Upper lobe of right lung (tissue), 1 donor: ENCODE measurements around the gene ARR3. TPM values are rescaled to one million over a fixed set of nuclear protein-coding genes. Genes with fewer than 3 reads are reported as not detected.

Experiments
- ATAC-seq: fragments of 200-7000 bp; cut with Tn5 transposase; one replicate; pipeline ENCODE4 v1.9.1; 2020; ENCODE audit warnings: mild to moderate bottlenecking, moderate library complexity
- DNase-seq: peaks from one replicate; pipeline ENCODE4 v3.0.0-alpha.2; 2020
- H3K27ac ChIP-seq: fragments of 200-600 bp; one replicate; pipeline ENCODE4 v1.8.0; 2022
- H3K27me3 ChIP-seq: fragments of 200-600 bp; one replicate; pipeline ENCODE4 v1.8.0; 2022; ENCODE audit warnings: mild to moderate bottlenecking
- H3K36me3 ChIP-seq: fragments of 200-600 bp; one replicate; pipeline ENCODE4 v1.8.0; 2022
- H3K4me1 ChIP-seq: fragments of 200-600 bp; one replicate; pipeline ENCODE4 v1.8.0; 2022
- H3K4me3 ChIP-seq: fragments of 200-600 bp; one replicate; pipeline ENCODE4 v1.8.0; 2022; ENCODE audit warnings: mild to moderate bottlenecking
- H3K9me3 ChIP-seq: fragments of 200-600 bp; one replicate; pipeline ENCODE4 v1.8.0; 2022
- intact Hi-C: fragments of 100-400 bp; cut with DNase I; formaldehyde crosslinking; loops from one replicate; pipeline ENCODE4 v1.11.0; 2022
- total RNA-seq: library from RNA; stranded (reverse); fragmentation: NEBNext Ultra II Directional; extraction: Animal tissue kit (Norgen Biotek cat#: 25700); gene quantifications from one replicate; pipeline ENCODE4 v1.2.1, GENCODE V29; 2021
- TF ChIP-seq, protein P1 (sequence below): fragments of 200-600 bp; IDR thresholded peaks from one replicate; pipeline ENCODE4 v1.8.0; 2022; ENCODE audit warnings: antibody characterized with exemption
- donor health status: DM: no; HTN: yes; CAD: no; lungs with severe emphysema.

Gene ARR3
- total RNA-seq, 1 donor from 2014 or later, result not detected

DNA sequence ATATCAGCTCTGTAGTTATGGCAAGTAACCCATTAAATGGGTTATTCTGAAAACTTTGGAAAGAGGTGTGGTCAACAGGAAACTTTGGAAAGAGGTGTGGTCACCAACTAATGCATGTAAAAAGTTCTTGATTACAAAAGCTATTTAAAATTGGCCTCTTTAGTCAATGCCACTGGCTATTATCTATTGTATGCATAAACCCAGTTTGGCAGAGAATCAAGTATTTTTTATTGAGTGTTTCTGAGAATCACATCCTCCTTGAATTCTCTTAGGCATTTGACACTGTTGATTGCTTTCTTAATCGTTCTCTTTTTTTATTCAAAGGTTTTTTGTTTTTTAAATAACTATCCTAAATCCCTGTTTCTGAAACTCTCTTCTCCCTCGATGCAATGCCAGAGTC lies 15.6 kb upstream of the ARR3 start:
- H3K4me3 ChIP-seq, result no peak overlapping the region
- H3K36me3 ChIP-seq, result no peaks in the 10 kb centered on the region
- intact Hi-C loops, result no loop called here
- no peak overlapping the region for H3K27ac ChIP-seq
- TF ChIP-seq, protein P1, sequence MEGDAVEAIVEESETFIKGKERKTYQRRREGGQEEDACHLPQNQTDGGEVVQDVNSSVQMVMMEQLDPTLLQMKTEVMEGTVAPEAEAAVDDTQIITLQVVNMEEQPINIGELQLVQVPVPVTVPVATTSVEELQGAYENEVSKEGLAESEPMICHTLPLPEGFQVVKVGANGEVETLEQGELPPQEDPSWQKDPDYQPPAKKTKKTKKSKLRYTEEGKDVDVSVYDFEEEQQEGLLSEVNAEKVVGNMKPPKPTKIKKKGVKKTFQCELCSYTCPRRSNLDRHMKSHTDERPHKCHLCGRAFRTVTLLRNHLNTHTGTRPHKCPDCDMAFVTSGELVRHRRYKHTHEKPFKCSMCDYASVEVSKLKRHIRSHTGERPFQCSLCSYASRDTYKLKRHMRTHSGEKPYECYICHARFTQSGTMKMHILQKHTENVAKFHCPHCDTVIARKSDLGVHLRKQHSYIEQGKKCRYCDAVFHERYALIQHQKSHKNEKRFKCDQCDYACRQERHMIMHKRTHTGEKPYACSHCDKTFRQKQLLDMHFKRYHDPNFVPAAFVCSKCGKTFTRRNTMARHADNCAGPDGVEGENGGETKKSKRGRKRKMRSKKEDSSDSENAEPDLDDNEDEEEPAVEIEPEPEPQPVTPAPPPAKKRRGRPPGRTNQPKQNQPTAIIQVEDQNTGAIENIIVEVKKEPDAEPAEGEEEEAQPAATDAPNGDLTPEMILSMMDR, result no peak
- no peaks in the 10 kb centered on the region for H3K27me3 ChIP-seq
- DNase-seq (no peak), ATAC-seq (no peak)
- no peaks in the 10 kb centered on the region for H3K9me3 ChIP-seq
- no peaks in the 10 kb centered on the region for H3K4me1 ChIP-seq

DNA sequence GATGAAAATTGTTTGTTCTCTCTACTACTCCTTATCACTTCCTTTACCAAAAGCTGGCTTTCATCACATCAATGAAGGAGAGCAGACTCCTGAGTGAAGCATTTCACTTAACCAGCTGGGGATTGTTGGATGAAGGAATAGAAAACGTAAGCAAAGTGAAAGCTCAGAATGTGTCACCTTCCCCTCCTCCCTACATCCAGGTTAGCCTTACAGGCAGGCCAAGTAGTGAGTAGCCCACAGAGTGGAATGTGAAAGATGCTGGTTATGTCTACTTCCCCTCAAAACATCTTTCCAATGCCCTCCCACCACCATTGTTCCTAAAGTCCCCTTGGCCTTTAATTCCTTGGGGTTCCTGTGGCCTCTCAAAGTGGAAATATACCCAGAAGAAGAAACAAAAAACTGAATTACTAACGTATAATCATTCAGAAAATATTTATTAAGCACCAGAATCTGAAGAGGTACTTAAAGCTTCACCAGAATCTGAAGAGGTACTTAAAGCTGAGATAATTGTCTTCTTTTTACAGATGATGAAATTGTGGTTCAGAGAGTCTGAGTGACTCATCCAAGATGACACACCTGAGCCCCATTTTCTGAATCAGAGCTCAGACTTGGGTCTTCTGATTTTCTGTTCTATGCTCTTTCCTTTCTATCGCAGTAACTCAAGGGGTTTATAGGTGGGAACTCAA lies 14.6 kb upstream of the ARR3 start:
- Histone ChIP-seq H3K36me3 (no peaks in the 10 kb centered on the region), H3K4me1 (no peaks in the 10 kb centered on the region), H3K4me3 (no peak overlapping the region), H3K9me3 (no peaks in the 10 kb centered on the region), H3K27ac (no peak overlapping the region), H3K27me3 (no peaks in the 10 kb centered on the region)
- intact Hi-C loops, result no loop called here
- TF ChIP-seq, protein P1, result no peak
- DNase-seq, result no peak
- no peak for ATAC-seq

DNA sequence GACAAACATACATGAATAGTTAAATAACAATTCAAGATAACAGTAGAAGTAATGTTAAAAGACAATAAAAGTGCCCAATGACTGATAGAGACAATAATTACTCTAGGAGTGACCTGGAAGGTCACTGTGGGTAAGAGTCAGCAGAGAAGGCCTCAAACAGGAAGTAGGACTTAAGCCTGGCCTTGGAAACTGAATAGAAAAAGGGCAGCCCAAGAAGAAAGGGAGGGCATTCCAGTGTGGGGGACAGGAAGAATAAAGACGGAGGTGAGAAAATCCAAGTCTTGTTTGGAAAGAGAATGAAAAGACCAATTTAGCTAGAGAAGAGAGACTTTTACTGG lies 14.1 kb upstream of the ARR3 start:
- intact Hi-C loops, result no loop called here
- Histone ChIP-seq H3K9me3 (no peaks in the 10 kb centered on the region), H3K4me1 (no peaks in the 10 kb centered on the region), H3K27ac (no peak overlapping the region), H3K4me3 (no peak overlapping the region), H3K27me3 (no peaks in the 10 kb centered on the region), H3K36me3 (no peaks in the 10 kb centered on the region)
- no peak for DNase-seq
- TF ChIP-seq, protein P1, result no peak
- no peak for ATAC-seq

DNA sequence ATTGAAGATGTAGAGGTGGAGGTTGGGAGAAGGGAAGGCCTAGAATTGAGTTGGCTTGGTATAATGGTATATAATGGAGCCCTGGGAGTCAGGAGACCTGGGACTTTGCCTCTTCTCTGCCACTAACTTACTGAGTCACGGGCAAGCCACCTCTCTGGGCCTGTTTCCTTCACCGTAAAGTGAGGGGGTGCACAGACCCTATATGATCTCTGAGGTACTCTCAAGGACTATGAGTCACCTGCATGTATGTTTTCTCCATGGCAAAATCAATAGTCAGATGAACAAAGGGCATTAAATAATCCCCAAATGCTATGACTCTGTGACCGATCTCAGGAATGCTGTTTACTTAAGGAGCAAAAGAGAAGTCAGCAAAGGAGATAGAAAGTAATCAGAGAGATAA lies 13.2 kb upstream of the ARR3 start:
- Histone ChIP-seq H3K27me3 (no peaks in the 10 kb centered on the region), H3K9me3 (no peaks in the 10 kb centered on the region), H3K4me1 (no peaks in the 10 kb centered on the region), H3K4me3 (no peak overlapping the region), H3K27ac (no peak overlapping the region), H3K36me3 (no peaks in the 10 kb centered on the region)
- DNase-seq (no peak), ATAC-seq (no peak)
- TF ChIP-seq, protein P1, result no peak
- intact Hi-C loops, result no loop called here

DNA sequence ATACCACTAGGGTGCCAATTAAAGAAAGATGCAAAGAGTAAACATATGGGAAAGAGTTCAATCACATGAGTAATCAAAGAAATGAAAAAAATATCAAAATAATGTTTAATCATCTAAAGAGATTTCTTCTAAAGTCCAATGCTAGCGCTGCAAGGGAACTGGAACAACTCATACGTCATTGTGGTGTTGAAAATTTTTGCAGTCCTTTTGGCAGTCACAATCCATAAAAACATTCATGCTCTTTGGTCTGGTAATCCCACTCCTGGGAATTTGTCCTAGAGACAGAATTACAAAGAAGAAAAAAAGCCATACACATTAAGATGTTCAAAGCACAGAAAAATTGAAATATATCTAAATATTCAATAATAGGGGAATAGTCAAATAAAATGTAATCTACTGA lies 12.7 kb upstream of the ARR3 start:
- no peak overlapping the region for H3K4me3 ChIP-seq
- DNase-seq (no peak), ATAC-seq (no peak)
- TF ChIP-seq, protein P1, result no peak
- no peaks in the 10 kb centered on the region for H3K9me3 ChIP-seq
- no peaks in the 10 kb centered on the region for H3K27me3 ChIP-seq
- no peak overlapping the region for H3K27ac ChIP-seq
- intact Hi-C loops, result no loop called here
- H3K4me1 ChIP-seq, result no peaks in the 10 kb centered on the region
- H3K36me3 ChIP-seq, result no peaks in the 10 kb centered on the region
